ENCODE measurements around the gene NEB. TPM values are rescaled to one million over a fixed set of nuclear protein-coding genes. Genes with fewer than 3 reads are reported as not detected.
A peak's percentile ranks its signal among the peaks of the same experiment; 100 is the strongest.
"Not testable (repeated sequence)": the region's sequence is repeated elsewhere in the genome, so short reads cannot be mapped to it uniquely, and the experiment has no call there.

NEB gene
- total RNA-seq, 2 experiments from 2014 or later = 0.43 to 1.2 TPM

DNA sequence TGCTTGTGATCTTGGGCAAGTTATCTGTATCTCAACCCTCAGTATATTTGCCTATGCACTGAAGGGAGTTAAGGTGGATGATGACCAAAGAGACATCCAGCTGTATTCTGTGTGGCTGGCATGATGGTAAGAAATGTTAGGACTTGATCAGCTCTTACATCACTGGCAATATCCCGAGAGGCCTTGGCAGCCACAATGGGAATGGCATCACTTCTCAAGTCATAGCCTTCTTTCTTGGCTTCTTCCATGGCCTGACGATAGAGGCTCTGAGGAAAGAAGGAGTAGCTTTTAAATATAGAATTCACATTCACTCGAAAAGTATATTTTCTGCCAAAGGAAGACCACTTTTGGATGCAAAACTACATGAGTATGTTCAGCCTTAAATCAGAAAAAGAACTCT lies 113.5 kb downstream of the NEB start:
- Mint-ChIP-seq H3K4me1 (no peaks in the 10 kb centered on the region), H3K9me3 (no peaks in the 10 kb centered on the region), H3K36me3 (no peaks in the 10 kb centered on the region), H3K4me3 (no peak overlapping the region), H3K27me3 (no peaks in the 10 kb centered on the region), H3K27ac (no peak overlapping the region)
- POLR2A ChIA-PET = no interaction called here
- ATAC-seq (ENCODE audit: low read depth) (no peak), DNase-seq (no peak)

GRCh38 chr2:151619337-151619989 lies 114.8 kb downstream of the NEB start:
- peaks cover 3% of the 10 kb centered on the region for H3K27me3 Mint-ChIP-seq
- no peak overlapping the region for H3K4me3 Mint-ChIP-seq
- DNase-seq (no peak), ATAC-seq (ENCODE audit: low read depth) (no peak)
- no peaks in the 10 kb centered on the region for H3K9me3 Mint-ChIP-seq
- H3K4me1 Mint-ChIP-seq = peaks cover 9% of the 10 kb centered on the region
- H3K36me3 Mint-ChIP-seq = peaks cover 5% of the 10 kb centered on the region
- H3K27ac Mint-ChIP-seq = no peak overlapping the region
- POLR2A ChIA-PET = no interaction called here

DNA sequence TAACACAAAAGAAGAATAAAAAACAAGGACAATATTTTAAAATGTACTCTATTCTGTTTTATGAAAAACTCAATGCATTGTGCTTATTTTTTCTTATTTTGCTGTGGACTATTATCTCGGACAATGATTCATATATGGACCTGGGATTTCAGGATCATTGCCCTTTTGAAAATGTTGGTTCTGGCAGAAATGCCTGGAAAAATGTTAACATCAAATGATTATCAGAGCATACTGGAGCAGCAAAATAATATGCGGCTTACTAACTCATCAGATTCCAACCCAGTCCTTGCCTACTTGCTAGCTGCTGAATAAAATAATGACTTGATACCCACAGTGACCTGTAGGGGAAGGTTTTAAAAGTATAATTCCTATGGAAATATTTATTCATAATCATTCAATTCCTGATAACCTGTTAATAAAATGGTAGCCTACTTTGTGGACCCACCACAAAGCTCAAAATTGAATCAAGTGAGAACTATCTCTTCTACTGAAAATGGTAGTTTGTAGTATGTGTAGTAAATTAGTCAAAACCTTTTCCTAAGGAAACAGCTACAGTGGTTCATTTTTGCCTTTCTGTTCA lies 117.4 kb downstream of the NEB start:
- ATAC-seq (ENCODE audit: low read depth) (no peak), DNase-seq (no peak)
- Mint-ChIP-seq H3K36me3 (peaks cover 11% of the 10 kb centered on the region), H3K9me3 (peaks cover 4% of the 10 kb centered on the region), H3K27me3 (peaks cover 3% of the 10 kb centered on the region), H3K4me1 (peaks cover 14% of the 10 kb centered on the region), H3K4me3 (no peak overlapping the region), H3K27ac (no peak overlapping the region)
- POLR2A ChIA-PET = no interaction called here

GRCh38 chr2:151614606-151615306 lies 119.5 kb downstream of the NEB start:
- H3K4me3 Mint-ChIP-seq = peak overlapping the region; percentile 47
- ATAC-seq (ENCODE audit: low read depth) = peak; percentile 90
- POLR2A ChIA-PET = no interaction called here
- peak overlapping the region; percentile 34 for H3K27ac Mint-ChIP-seq
- H3K4me1 Mint-ChIP-seq = peaks cover 14% of the 10 kb centered on the region
- H3K9me3 Mint-ChIP-seq = peaks cover 4% of the 10 kb centered on the region
- peaks cover 11% of the 10 kb centered on the region for H3K36me3 Mint-ChIP-seq
- peaks cover 3% of the 10 kb centered on the region for H3K27me3 Mint-ChIP-seq
- no peak for DNase-seq

DNA sequence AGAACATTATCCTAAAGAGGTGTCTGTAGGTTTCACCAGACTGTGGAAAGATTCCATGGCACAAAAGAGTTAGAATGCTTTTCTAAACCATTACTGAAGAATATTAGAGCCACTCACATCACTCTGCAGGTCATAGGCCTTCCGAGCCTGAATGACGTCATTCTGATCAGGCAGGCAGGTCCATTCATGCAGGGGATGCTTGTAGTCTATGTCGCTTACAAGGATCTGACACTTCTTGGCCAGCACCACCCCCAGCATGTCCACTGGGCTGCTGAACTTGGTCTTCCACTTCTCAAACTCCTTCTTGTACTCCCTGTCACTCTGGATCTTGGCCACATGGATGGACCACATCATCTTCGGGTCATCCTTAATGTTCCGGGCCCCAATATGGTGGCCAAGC lies 120.1 kb downstream of the NEB start:
- POLR2A ChIA-PET = no interaction called here
- ATAC-seq (ENCODE audit: low read depth) = no peak

DNA sequence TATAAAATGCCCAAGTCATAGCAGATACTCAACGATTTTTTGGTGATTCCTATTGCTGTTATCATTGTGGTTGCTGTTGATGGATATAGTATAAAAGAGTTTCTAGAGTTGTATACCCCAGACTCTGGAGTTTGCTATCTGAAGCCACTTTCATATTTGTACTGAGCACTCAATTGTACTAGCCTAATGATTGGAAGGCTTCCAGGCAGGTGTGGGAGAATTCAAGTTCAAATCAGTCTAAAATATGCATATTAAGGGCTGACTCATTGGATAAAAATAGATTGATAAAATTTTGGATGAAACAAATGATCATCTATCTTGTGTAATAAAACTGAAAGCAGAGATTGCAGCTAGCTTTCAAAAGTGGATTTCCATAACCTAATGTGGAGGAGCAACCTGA lies 122.9 kb downstream of the NEB start:
- H3K36me3 Mint-ChIP-seq = peaks cover 11% of the 10 kb centered on the region
- POLR2A ChIA-PET = no interaction called here
- H3K4me1 Mint-ChIP-seq = peaks cover 14% of the 10 kb centered on the region
- no peak for DNase-seq
- ATAC-seq (ENCODE audit: low read depth) = no peak
- H3K9me3 Mint-ChIP-seq = peaks cover 4% of the 10 kb centered on the region
- H3K27me3 Mint-ChIP-seq = peaks cover 3% of the 10 kb centered on the region
- no peak overlapping the region for H3K27ac Mint-ChIP-seq
- no peak overlapping the region for H3K4me3 Mint-ChIP-seq

More for the DNA sequence above, 120.1 kb downstream of the NEB start:
- no peak for DNase-seq
- peaks cover 3% of the 10 kb centered on the region for H3K27me3 Mint-ChIP-seq
- H3K4me1 Mint-ChIP-seq = peaks cover 14% of the 10 kb centered on the region
- no peak overlapping the region for H3K4me3 Mint-ChIP-seq
- peak overlapping the region; percentile 34 for H3K27ac Mint-ChIP-seq
- peaks cover 11% of the 10 kb centered on the region for H3K36me3 Mint-ChIP-seq
- H3K9me3 Mint-ChIP-seq = peaks cover 4% of the 10 kb centered on the region

DNA sequence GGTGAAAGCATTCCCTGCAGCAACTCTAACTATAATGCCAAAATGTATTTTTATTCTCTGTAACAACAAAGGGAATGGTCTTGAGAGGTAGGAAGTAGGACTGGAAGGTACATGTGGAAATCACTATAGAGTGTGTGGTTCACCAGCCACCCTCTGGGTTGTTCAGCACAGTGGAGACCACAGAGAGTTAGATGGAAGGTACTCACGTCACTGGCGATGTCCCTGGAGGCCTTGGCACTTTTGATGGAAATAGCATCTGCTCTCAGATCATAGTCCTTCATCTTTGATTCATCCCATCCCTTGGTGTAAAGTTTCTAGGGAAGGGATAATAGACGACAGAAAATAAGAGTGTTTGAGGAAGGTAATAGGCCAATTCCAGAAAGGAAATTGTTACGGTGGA lies 124.0 kb downstream of the NEB start:
- Mint-ChIP-seq H3K4me3 (no peak overlapping the region), H3K9me3 (peaks cover 4% of the 10 kb centered on the region), H3K27ac (no peak overlapping the region), H3K4me1 (peaks cover 13% of the 10 kb centered on the region), H3K27me3 (peaks cover 2% of the 10 kb centered on the region), H3K36me3 (peaks cover 10% of the 10 kb centered on the region)
- no peak for ATAC-seq (ENCODE audit: low read depth)
- no peak for DNase-seq
- POLR2A ChIA-PET = no interaction called here

DNA sequence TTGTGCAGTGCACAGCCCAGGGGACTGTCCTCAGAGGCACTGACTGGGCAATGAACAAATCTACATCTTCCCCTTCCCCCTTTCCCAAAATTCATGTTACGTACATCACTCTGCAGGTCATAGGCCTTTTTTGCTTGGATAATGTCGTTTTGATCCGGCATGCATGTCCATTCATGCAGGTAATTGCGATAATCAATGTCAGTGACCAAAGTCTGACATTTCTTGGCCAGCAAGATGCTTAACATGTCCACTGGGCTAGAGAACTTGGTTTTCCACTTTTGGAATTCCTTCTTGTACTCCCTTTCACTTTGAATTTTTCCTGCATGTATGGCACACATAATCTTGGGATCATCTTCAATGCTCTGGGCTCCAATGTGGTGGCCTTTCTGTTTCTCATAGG lies 124.6 kb downstream of the NEB start:
- Mint-ChIP-seq H3K36me3 (peaks cover 6% of the 10 kb centered on the region), H3K27me3 (no peaks in the 10 kb centered on the region), H3K9me3 (peaks cover 4% of the 10 kb centered on the region), H3K4me1 (peaks cover 7% of the 10 kb centered on the region), H3K27ac (no peak overlapping the region), H3K4me3 (no peak overlapping the region)
- ATAC-seq (ENCODE audit: low read depth) (no peak), DNase-seq (no peak)
- POLR2A ChIA-PET = no interaction called here

DNA sequence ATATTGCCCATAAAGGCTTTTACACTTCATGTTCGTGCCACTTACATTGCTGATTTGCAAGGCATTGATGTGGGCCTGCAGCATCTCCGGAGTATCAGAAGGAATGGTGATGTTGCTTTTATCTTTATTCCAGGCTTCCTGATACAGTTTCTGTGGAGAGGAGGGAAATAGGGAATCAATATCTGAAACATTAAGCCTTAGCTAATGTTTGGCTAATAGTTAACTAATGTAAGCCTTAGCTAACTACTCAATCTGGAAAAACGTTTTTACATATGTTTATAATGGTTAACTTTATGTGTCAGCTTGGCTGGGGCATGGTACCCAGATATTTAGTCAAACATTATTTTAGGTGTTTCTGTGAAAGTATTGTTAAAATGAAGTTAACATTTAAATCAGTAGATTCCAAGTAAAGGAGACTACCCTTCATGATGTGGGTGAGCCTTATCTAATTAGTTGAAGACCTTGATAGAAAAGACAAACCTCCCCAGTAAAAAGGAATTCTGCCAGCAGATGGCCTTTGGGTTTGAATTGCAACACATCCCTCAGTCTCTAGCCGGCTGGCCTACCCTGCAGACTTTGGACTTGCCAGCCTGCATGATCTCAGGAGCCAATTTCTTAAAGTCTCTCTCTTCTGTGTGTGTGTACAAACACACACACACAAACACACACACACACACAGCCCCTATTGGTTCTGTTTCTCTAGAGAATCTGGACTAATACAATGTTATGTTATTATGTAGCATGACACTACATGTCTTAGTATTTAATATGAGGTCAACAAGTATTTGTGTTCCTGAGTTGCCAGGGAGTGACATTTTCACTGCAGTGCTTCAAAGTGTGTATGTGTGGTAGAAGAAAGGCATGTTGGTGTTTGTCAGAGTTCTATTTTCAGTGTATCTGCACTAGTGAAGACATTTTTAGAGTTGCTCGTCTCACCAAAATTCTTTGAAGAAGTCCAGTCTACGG lies 126.5 kb downstream of the NEB start:
- ATAC-seq (ENCODE audit: low read depth); H3K27me3 Mint-ChIP-seq; H3K4me3 Mint-ChIP-seq; H3K27ac Mint-ChIP-seq; DNase-seq; POLR2A ChIA-PET; H3K36me3 Mint-ChIP-seq; H3K9me3 Mint-ChIP-seq; H3K4me1 Mint-ChIP-seq: not testable (repeated sequence)

DNA sequence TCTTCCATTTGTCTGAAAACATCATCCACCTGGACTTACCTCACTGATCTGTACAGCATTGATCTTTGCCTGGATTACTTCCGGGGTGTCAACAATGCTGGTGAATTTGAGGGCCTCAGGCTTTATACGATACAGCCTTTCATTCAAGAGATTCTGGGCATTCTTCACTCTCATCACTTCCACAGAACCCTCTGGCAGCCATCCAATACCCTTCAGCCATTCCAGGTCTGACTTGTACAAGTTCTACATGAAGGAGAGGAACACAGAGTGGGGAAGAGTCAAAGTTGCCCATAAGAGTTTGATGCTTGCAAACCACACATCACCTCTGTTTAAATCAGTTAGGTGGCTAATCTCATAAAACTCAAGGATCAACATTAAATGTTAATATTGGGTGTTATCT lies 130.7 kb downstream of the NEB start:
- DNase-seq; H3K36me3 Mint-ChIP-seq; ATAC-seq (ENCODE audit: low read depth); H3K27me3 Mint-ChIP-seq; H3K4me3 Mint-ChIP-seq; H3K4me1 Mint-ChIP-seq; POLR2A ChIA-PET; H3K27ac Mint-ChIP-seq; H3K9me3 Mint-ChIP-seq: not testable (repeated sequence)

- H3K27ac Mint-ChIP-seq; H3K27me3 Mint-ChIP-seq; DNase-seq; H3K36me3 Mint-ChIP-seq; H3K9me3 Mint-ChIP-seq; H3K4me3 Mint-ChIP-seq; H3K4me1 Mint-ChIP-seq; ATAC-seq (ENCODE audit: low read depth); POLR2A ChIA-PET: not testable (repeated sequence)
Measured at GRCh38 chr2:151602402-151602801, 131.9 kb downstream of the NEB start.

DNA sequence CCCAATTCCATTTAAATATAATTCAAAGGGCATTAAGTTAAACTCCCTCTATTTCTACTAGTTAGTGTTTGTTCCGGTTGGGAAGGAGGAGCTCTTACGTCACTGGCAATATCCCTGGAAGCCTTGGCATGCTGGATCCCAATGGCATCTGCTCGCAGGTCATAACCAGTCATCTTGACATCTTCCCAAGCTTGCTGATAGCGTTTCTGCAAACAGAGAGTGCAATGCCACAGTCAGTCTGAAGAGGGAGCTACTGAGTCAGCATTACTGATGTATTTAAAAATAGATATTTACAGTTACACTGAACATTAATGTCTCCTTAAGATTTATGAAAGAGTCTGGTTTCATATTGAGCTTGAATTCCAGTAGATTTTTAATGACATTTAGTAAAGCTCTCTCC lies 132.5 kb downstream of the NEB start:
- ATAC-seq (ENCODE audit: low read depth); H3K9me3 Mint-ChIP-seq; H3K36me3 Mint-ChIP-seq; POLR2A ChIA-PET; H3K27ac Mint-ChIP-seq; H3K4me1 Mint-ChIP-seq; H3K4me3 Mint-ChIP-seq; DNase-seq; H3K27me3 Mint-ChIP-seq: not testable (repeated sequence)

GRCh38 chr2:151596903-151597608 lies 137.2 kb downstream of the NEB start:
- H3K4me1 Mint-ChIP-seq; H3K27me3 Mint-ChIP-seq; H3K36me3 Mint-ChIP-seq; ATAC-seq (ENCODE audit: low read depth); POLR2A ChIA-PET; DNase-seq; H3K4me3 Mint-ChIP-seq; H3K27ac Mint-ChIP-seq; H3K9me3 Mint-ChIP-seq: not testable (repeated sequence)

Data from activated naive CD8-positive, alpha-beta T cell treated with anti-CD3 and anti-CD28 coated beads, Interleukin-2, amount 10 ng/mL, durations not matched to agents 7 days and 5 days (primary cell).